GM19351 (cell line): ENCODE data around the gene ZMYND8.
"Not testable (repeated sequence)": the region's sequence is repeated elsewhere in the genome, so short reads cannot be mapped to it uniquely, and the experiment has no call there.

Experiments
- ATAC-seq: cut with Tn5 transposase; IDR thresholded peaks from one replicate; pipeline ENCODE4 v1.9.1; 2021; ENCODE audit warnings: mild to moderate bottlenecking, moderate library complexity; ENCODE audit not compliant: unreplicated experiment

Gene ZMYND8

GRCh38 chr20:47252879-47253307, 103.6 kb downstream of the ZMYND8 start:
- ATAC-seq: no peak

- no peak for ATAC-seq
These were observed 105.1 kb downstream of the ZMYND8 start for GRCh38 chr20:47251154-47252020.

GRCh38 chr20:47250360-47250759, 106.1 kb downstream of the ZMYND8 start:
- no peak for ATAC-seq

- ATAC-seq: no peak
These were observed 106.6 kb downstream of the ZMYND8 start for GRCh38 chr20:47249913-47250312.

- ATAC-seq: no peak
These were observed 108.0 kb downstream of the ZMYND8 start for GRCh38 chr20:47248448-47248966.

- no peak for ATAC-seq
These were observed 108.5 kb downstream of the ZMYND8 start for GRCh38 chr20:47247972-47248371.

- ATAC-seq: no peak
These were observed 110.3 kb downstream of the ZMYND8 start for GRCh38 chr20:47246061-47246777.

GRCh38 chr20:47245166-47245565, 111.3 kb downstream of the ZMYND8 start:
- ATAC-seq: not testable (repeated sequence)

GRCh38 chr20:47244451-47244850, 112.0 kb downstream of the ZMYND8 start:
- no peak for ATAC-seq

GRCh38 chr20:47243532-47244305, 112.8 kb downstream of the ZMYND8 start:
- no peak for ATAC-seq

GRCh38 chr20:47243003-47243402, 113.5 kb downstream of the ZMYND8 start:
- ATAC-seq: no peak

GRCh38 chr20:47241345-47241781, 115.1 kb downstream of the ZMYND8 start:
- no peak for ATAC-seq

- ATAC-seq: not testable (repeated sequence)
These were observed 116.4 kb downstream of the ZMYND8 start for GRCh38 chr20:47240096-47240495.

- ATAC-seq: no peak
These were observed 116.8 kb downstream of the ZMYND8 start for GRCh38 chr20:47239719-47240067.

- no peak for ATAC-seq
These were observed 117.5 kb downstream of the ZMYND8 start for GRCh38 chr20:47238780-47239718.

- no peak for ATAC-seq
These were observed 118.8 kb downstream of the ZMYND8 start for GRCh38 chr20:47237715-47238114.

- no peak for ATAC-seq
These were observed 119.9 kb downstream of the ZMYND8 start for GRCh38 chr20:47236639-47236900.

GRCh38 chr20:47235853-47236638, 120.5 kb downstream of the ZMYND8 start:
- no peak for ATAC-seq

GRCh38 chr20:47235111-47235510, 121.4 kb downstream of the ZMYND8 start:
- ATAC-seq: no peak
